Measurements from ENCODE around the gene TPSB2.
"Not testable (repeated sequence)": the region's sequence is repeated elsewhere in the genome, so short reads cannot be mapped to it uniquely, and the experiment has no call there.

The TPSB2 gene

GRCh38 chr16:1240436-1240835, 10.5 kb upstream of the TPSB2 start, which contains the start of gene TPSAB1:
Gene TPSAB1, plus strand, starts transcription at chr16:1240705. Its CDS starts 234 bp downstream, at chr16:1240939.
- not testable (repeated sequence) for DNase-seq

- not testable (repeated sequence) for DNase-seq
Observed at GRCh38 chr16:1239575-1239974, 9.6 kb upstream of the TPSB2 start.

- DNase-seq = not testable (repeated sequence)
Observed at GRCh38 chr16:1238909-1239308, 8.9 kb upstream of the TPSB2 start.

- no peak for DNase-seq
Observed at GRCh38 chr16:1237990-1238389, 8.0 kb upstream of the TPSB2 start.

- not testable (repeated sequence) for DNase-seq
Observed at GRCh38 chr16:1236659-1237058, 6.7 kb upstream of the TPSB2 start.

GRCh38 chr16:1232049-1232748, 2.2 kb upstream of the TPSB2 start:
- DNase-seq = not testable (repeated sequence)

GRCh38 chr16:1231301-1231700, 1.3 kb upstream of the TPSB2 start:
- not testable (repeated sequence) for DNase-seq

GRCh38 chr16:1230471-1231212, 658 bp upstream of the TPSB2 start:
- not testable (repeated sequence) for DNase-seq

GRCh38 chr16:1229476-1229875, 508 bp downstream of the TPSB2 start:
- not testable (repeated sequence) for DNase-seq

GRCh38 chr16:1228227-1228626, 1.8 kb downstream of the TPSB2 start:
- DNase-seq = not testable (repeated sequence)

- not testable (repeated sequence) for DNase-seq
Observed at GRCh38 chr16:1226692-1227091, 3.3 kb downstream of the TPSB2 start.

GRCh38 chr16:1225728-1226311, 4.2 kb downstream of the TPSB2 start:
- not testable (repeated sequence) for DNase-seq

GRCh38 chr16:1225051-1225451, 4.9 kb downstream of the TPSB2 start, which contains the start of gene TPSG1:
Gene TPSG1, minus strand, starts transcription at chr16:1225268. Its CDS starts 16 bp downstream, at chr16:1225252.
- DNase-seq = no peak

- DNase-seq = no peak
Observed at GRCh38 chr16:1224558-1224957, 5.4 kb downstream of the TPSB2 start.

GRCh38 chr16:1223355-1224214, 6.4 kb downstream of the TPSB2 start:
- no peak for DNase-seq

GRCh38 chr16:1222553-1223354, 7.2 kb downstream of the TPSB2 start:
- no peak for DNase-seq

- no peak for DNase-seq
Observed at GRCh38 chr16:1221628-1222552, 8.1 kb downstream of the TPSB2 start.

- DNase-seq = no peak
Observed at GRCh38 chr16:1220841-1221627, 8.9 kb downstream of the TPSB2 start.

GRCh38 chr16:1220098-1220728, 9.8 kb downstream of the TPSB2 start:
- DNase-seq = no peak
